ENCODE measurements around the gene COMT.

The COMT gene

GRCh38 chr22:20018001-20018400, 76.4 kb downstream of the COMT start:
- no peak for DNase-seq (ENCODE audit: low read depth)
- H3K4me3 ChIP-seq (ENCODE audit: low read depth, low read length), result no peak overlapping the region
- no peak for TF ChIP-seq CTCF (IDR thresholded peaks at IDR 0.05; ENCODE audit: low read depth, low read length, missing control alignments)
